ENCODE results near the gene RNF148. TPM values are rescaled to one million over a fixed set of nuclear protein-coding genes. Genes with fewer than 3 reads are reported as not detected.

RNF148 gene
- total and polyA plus RNA-seq, 2 donors from 2014 or later: 0.41 to 2.2 TPM

DNA sequence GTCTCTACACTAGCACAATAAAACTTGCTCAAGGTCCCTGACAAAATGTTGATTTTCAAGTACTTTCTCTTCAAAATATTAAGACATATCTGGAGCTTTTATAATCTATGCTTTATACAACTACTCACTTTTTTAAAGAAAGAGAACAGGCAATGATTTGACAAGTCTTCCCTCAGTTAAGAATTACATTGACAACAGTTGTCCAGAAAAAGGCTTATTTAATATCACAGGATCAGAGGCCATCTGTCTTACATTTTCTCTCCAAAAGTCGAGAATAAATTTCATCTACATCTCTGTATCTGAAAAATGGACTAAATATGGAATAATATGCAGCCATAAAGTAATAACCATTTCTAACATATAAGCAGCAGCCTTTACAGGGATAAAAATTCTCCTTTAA is 8.2 kb upstream of the RNF148 start:
- DNase-seq: no peak
- intact Hi-C loops (cut with DNase I): no loop called here
- FAIRE-seq: no peak
- Histone ChIP-seq H3K36me3 (ENCODE audit: control insufficient read depth in 2 of 3, insufficient read depth in 3 of 3, low read length in 3 of 3) (no peaks in the 10 kb centered on the region), H3K4me3 (ENCODE audit: low read length in 3 of 3) (no peak overlapping the region), H3K27ac (ENCODE audit: low read depth in 2 of 2, low read length in 2 of 2) (no peak overlapping the region), H3K27me3 (ENCODE audit: control insufficient read depth, insufficient read depth, low read length) (no peaks in the 10 kb centered on the region), H3K9me3 (ENCODE audit: control insufficient read depth in 2 of 3, insufficient read depth in 1 of 3, low read length in 3 of 3) (no peaks in the 10 kb centered on the region), H3K9ac (ENCODE audit: low read length in 3 of 3) (no peak overlapping the region), H3K4me1 (ENCODE audit: control insufficient read depth in 2 of 3, insufficient read depth in 2 of 3, low read depth in 1 of 3, low read length in 3 of 3) (no peaks in the 10 kb centered on the region)
- TF ChIP-seq, protein P1, sequence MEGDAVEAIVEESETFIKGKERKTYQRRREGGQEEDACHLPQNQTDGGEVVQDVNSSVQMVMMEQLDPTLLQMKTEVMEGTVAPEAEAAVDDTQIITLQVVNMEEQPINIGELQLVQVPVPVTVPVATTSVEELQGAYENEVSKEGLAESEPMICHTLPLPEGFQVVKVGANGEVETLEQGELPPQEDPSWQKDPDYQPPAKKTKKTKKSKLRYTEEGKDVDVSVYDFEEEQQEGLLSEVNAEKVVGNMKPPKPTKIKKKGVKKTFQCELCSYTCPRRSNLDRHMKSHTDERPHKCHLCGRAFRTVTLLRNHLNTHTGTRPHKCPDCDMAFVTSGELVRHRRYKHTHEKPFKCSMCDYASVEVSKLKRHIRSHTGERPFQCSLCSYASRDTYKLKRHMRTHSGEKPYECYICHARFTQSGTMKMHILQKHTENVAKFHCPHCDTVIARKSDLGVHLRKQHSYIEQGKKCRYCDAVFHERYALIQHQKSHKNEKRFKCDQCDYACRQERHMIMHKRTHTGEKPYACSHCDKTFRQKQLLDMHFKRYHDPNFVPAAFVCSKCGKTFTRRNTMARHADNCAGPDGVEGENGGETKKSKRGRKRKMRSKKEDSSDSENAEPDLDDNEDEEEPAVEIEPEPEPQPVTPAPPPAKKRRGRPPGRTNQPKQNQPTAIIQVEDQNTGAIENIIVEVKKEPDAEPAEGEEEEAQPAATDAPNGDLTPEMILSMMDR (IDR thresholded peaks at IDR 0.05; ENCODE audit: borderline replicate concordance, extremely low read depth, insufficient read depth): no peak

DNA sequence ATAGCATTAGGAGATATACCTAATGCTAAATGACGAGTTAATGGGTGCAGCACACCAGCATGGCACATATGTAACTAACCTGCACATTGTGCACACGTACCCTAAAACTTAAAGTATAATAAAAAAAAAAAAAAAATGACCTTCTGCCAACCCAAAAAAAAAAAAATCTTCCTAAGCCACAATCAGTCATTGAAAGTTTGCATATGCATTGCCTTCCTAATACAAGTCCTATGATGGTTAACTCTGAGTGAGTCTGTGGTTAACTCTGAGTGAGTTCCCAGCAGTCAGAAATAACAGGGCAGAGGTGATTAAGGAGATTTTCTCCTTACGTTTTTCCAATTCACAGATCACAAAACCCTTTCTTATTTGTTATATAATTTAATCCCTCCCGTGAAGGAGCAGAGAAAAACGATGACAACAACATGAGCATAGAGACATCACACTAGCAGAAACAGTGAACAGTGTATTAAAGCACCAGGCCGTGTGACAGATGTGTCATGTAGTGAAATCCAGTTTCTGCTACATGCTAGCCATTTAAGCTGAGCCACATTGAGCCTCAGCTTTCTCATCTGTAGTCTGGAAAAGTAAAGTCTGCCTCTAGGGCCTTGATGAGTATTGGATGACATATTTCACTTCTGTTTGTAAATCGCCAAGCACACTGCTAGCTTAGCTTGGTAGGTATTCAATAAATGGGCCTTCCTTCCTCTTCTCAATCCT is 7.4 kb upstream of the RNF148 start:
- no peaks in the 10 kb centered on the region for H3K4me1 ChIP-seq (ENCODE audit: control insufficient read depth in 2 of 3, insufficient read depth in 2 of 3, low read depth in 1 of 3, low read length in 3 of 3)
- H3K27ac ChIP-seq (ENCODE audit: low read depth in 2 of 2, low read length in 2 of 2): no peak overlapping the region
- H3K27me3 ChIP-seq (ENCODE audit: control insufficient read depth, insufficient read depth, low read length): no peaks in the 10 kb centered on the region
- DNase-seq: no peak
- no peak for FAIRE-seq
- no peaks in the 10 kb centered on the region for H3K36me3 ChIP-seq (ENCODE audit: control insufficient read depth in 2 of 3, insufficient read depth in 3 of 3, low read length in 3 of 3)
- TF ChIP-seq, protein P1 (IDR thresholded peaks at IDR 0.05; ENCODE audit: borderline replicate concordance, extremely low read depth, insufficient read depth): no peak
- H3K9me3 ChIP-seq (ENCODE audit: control insufficient read depth in 2 of 3, insufficient read depth in 1 of 3, low read length in 3 of 3): no peaks in the 10 kb centered on the region
- intact Hi-C loops (cut with DNase I): no loop called here
- no peak overlapping the region for H3K4me3 ChIP-seq (ENCODE audit: low read length in 3 of 3)
- no peak overlapping the region for H3K9ac ChIP-seq (ENCODE audit: low read length in 3 of 3)

DNA sequence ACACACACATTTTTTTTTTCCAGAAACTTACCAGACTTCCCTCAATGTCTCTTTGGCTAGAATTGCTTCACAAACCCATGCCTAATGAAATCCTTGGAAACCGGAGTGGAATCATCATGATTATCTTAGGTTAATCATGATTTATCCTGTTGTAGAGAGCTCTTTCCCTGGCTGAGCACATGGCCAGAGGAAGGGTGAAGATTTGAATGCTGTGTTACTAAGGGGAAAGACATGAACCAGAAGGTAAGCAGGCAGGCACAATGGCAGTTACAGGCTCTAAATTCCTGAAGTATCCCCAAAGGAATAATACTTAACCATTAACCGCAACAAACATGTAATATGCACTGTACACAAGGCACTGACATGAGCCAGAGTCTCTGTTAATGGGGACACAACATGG is 4.1 kb upstream of the RNF148 start:
- no peak overlapping the region for H3K4me3 ChIP-seq (ENCODE audit: low read length in 3 of 3)
- FAIRE-seq (no peak), DNase-seq (no peak)
- H3K36me3 ChIP-seq (ENCODE audit: control insufficient read depth in 2 of 3, insufficient read depth in 3 of 3, low read length in 3 of 3): no peaks in the 10 kb centered on the region
- no peak overlapping the region for H3K9ac ChIP-seq (ENCODE audit: low read length in 3 of 3)
- no peak overlapping the region for H3K27ac ChIP-seq (ENCODE audit: low read depth in 2 of 2, low read length in 2 of 2)
- H3K4me1 ChIP-seq (ENCODE audit: control insufficient read depth in 2 of 3, insufficient read depth in 2 of 3, low read depth in 1 of 3, low read length in 3 of 3): no peaks in the 10 kb centered on the region
- H3K9me3 ChIP-seq (ENCODE audit: control insufficient read depth in 2 of 3, insufficient read depth in 1 of 3, low read length in 3 of 3): no peaks in the 10 kb centered on the region
- intact Hi-C loops (cut with DNase I): no loop called here
- no peaks in the 10 kb centered on the region for H3K27me3 ChIP-seq (ENCODE audit: control insufficient read depth, insufficient read depth, low read length)
- TF ChIP-seq, protein P1 (IDR thresholded peaks at IDR 0.05; ENCODE audit: borderline replicate concordance, extremely low read depth, insufficient read depth): no peak

DNA sequence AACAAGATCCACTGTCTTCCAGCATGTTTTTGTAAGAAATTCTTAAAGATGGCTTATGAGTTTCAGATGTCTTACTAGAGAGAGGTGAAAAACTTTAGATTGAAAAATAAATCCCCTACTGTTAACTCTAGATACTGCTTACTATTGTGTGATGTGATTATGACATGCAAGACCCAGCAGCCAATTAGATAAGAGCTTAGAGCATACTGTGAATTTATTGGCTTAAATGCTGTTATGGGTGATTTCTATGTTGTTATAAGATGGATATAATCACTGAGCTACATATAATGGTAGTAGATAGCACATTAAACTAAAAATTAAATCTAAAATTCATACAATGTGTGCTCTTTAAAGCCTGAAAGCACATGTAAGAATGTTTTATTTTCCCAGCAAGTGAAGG is 3.7 kb downstream of the RNF148 start, which contains the start of gene RNF133:
Gene RNF133, minus strand, starts transcription at position 101 of the 400 bp plus-strand sequence. CDS start 199 bp downstream, outside the sequence.
- Histone ChIP-seq H3K4me3 (ENCODE audit: low read length in 3 of 3) (no peak within 1 kb of the TSS), H3K27me3 (ENCODE audit: control insufficient read depth, insufficient read depth, low read length) (no peaks in the 10 kb centered on the region), H3K4me1 (ENCODE audit: control insufficient read depth in 2 of 3, insufficient read depth in 2 of 3, low read depth in 1 of 3, low read length in 3 of 3) (no peaks in the 10 kb centered on the region), H3K27ac (ENCODE audit: low read depth in 2 of 2, low read length in 2 of 2) (no peak within 1 kb of the TSS), H3K9ac (ENCODE audit: low read length in 3 of 3) (no peak within 1 kb of the TSS), H3K9me3 (ENCODE audit: control insufficient read depth in 2 of 3, insufficient read depth in 1 of 3, low read length in 3 of 3) (no peaks in the 10 kb centered on the region), H3K36me3 (ENCODE audit: control insufficient read depth in 2 of 3, insufficient read depth in 3 of 3, low read length in 3 of 3) (no peaks in the 10 kb centered on the region)
- intact Hi-C loops (cut with DNase I): no loop called here
- TF ChIP-seq, protein P1 (IDR thresholded peaks at IDR 0.05; ENCODE audit: borderline replicate concordance, extremely low read depth, insufficient read depth): no peak
- no peak for FAIRE-seq
- DNase-seq: no peak
